ENCODE measurements around the gene NOXA1.

NOXA1 gene

DNA sequence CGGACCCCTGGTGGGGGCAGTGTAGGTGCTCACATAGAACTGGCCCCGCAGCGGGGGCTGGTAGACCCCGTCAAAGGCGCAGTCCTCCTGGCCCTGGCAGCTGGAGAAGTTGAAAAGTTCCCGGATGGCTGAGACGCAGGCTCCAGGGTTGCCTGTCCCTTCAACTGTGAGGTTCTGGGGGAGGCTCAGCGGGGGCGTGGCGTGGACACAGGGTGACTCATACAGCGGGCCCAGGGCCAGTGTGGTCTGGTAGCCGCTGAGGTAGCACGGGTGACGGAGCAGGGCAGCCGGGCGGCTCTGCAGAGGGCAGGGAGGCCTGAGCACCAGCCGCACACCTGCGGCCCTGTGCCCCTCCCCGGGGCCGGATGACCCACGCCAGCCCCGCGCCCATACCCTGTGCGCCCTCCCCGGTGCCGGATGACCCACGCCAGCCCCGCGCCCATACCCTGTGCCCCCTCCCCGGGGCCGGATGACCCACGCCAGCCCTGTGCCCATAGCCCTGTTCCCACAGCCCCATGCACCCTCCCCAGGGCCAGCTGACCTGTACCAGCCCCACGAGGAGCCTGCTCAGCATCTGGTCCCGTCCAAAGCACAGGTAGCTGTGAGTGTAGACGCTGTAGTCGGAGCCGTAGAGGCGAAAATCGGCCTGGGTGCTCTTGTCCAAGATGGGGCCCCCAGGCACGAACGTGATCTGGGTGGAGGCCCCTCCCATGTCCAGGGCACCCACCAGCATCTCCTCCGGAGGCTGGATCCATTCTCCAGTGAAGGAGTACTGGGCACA, 13.0 kb downstream of the NOXA1 start:
- Histone ChIP-seq H3K4me1 (ENCODE audit: control insufficient read depth, insufficient read depth, low read length) (peaks cover 3% of the 10 kb centered on the region), H3K27me3 (ENCODE audit: control insufficient read depth, insufficient read depth, low read length) (no peaks in the 10 kb centered on the region), H3K36me3 (ENCODE audit: control insufficient read depth, insufficient read depth, low read length) (no peaks in the 10 kb centered on the region), H3K27ac (ENCODE audit: low read depth, low read length) (no peak overlapping the region), H3K9ac (ENCODE audit: low read length) (no peak overlapping the region), H3K4me3 (ENCODE audit: low read length) (no peak overlapping the region)

DNA sequence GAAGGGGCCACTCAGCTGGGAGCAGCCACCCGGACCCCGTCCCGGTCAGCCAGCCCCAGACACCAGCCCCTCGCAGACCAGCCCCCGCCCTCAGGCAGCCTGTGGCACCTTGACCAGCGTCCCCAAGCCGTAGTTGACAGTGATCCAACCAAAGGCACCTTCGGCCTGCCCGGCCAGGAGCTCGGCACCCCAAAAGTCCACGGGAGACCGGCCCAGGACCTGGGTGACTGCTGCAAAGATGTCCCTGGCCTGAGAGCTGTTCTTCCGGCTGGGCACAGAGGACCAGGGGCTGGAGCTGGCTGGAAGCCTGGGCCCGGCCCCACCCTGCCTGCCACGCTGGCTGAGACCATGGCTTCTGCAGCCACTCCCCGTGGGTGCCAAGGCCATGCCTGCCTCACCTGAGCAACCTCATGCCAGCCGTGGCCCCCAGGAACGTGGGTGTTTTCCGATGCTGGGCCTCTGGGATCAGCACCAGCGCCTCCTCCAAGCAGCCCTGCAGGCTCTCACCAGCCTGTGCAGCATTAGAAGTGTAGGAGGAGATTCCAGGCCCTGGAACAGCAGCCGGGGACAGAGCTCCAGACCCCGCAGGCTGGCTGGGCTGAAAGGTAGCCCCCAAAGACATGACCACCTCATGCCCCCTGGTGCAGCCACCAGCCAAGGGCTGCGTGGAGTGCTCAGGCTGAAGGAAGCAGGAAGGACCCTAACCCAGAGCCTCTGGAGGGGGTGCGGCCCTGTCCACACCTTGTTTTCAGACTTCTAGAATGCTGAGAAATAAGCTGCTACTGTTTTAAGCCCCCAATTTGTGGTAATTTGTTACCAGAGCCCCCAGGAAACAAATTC, 13.8 kb downstream of the NOXA1 start:
- no peaks in the 10 kb centered on the region for H3K27me3 ChIP-seq (ENCODE audit: control insufficient read depth, insufficient read depth, low read length)
- no peak overlapping the region for H3K9ac ChIP-seq (ENCODE audit: low read length)
- H3K4me3 ChIP-seq (ENCODE audit: low read length) = no peak overlapping the region
- H3K36me3 ChIP-seq (ENCODE audit: control insufficient read depth, insufficient read depth, low read length) = no peaks in the 10 kb centered on the region
- H3K27ac ChIP-seq (ENCODE audit: low read depth, low read length) = no peak overlapping the region
- H3K4me1 ChIP-seq (ENCODE audit: control insufficient read depth, insufficient read depth, low read length) = peaks cover 3% of the 10 kb centered on the region

DNA sequence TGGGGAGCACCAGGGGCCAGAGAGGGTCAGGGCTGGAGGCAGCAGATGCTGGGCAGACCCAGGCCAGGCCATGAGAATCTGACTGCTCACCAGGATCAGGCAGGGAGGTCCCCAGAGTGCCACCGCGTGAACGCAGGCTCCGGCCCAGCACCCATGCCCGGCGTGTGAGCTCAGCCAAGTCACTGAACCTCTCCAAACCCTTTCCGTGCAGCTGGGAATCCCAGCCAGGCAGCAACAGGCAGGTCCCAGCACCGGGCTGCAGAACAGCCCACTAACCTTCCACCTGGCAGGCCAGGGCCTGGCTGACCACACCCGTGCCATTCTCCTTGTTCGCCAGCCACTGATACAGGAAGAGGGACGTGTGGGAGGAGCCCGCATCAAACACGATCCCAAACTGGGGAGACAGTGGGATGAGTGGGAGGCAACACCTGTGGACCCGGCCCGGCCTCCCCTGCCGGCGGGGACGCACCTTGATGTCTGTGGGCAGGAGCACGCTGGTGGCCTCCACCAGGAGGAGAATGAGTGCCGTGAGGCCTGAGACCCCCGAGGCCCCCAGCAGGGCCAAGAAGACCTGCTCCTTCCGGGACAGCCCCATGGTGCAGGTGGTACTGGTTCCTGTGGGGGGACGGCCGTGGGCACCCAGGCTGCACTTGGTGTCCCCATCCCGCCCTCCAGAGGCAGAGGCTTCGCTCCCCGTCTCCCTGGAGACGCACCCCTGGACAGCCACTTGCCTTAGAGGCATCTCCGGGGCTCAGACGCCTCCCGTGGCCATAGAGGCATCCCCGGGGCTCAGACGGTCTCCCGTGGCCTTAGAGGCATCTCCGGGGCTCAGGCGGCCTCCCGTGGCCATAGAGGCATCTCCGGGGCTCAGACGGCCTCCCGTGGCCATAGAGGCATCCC, 14.7 kb downstream of the NOXA1 start:
- Histone ChIP-seq H3K4me3 (ENCODE audit: low read length) (no peak overlapping the region), H3K27ac (ENCODE audit: low read depth, low read length) (no peak overlapping the region), H3K36me3 (ENCODE audit: control insufficient read depth, insufficient read depth, low read length) (no peaks in the 10 kb centered on the region), H3K9ac (ENCODE audit: low read length) (no peak overlapping the region), H3K4me1 (ENCODE audit: control insufficient read depth, insufficient read depth, low read length) (peaks cover 3% of the 10 kb centered on the region), H3K27me3 (ENCODE audit: control insufficient read depth, insufficient read depth, low read length) (no peaks in the 10 kb centered on the region)

DNA sequence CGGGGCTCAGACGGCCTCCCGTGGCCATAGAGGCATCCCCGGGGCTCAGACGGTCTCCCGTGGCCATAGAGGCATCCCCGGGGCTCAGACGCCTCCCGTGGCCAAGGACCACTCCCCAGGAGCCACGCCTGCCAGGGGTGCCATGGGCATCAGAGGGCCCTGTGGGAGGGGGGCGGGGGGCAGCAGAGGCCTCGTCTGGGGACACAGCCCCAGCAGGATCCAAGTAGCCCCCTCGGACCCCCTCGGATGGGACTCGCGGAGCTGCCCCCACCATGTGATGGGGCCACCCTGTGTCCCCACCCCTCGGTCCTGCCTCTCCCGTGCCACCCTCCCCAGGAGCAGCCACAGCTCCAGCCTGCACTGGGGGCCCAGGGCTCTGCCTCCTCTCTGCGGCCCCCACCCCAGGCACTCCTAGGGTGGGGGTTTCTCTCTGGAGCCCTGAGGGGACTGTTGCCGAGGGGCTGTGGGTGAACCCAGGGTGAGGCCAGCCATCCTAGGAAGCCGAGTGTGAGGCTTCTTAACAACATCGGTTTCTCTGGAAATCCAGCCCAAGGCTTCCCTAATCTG, 15.5 kb downstream of the NOXA1 start:
- Histone ChIP-seq H3K4me1 (ENCODE audit: control insufficient read depth, insufficient read depth, low read length) (peaks cover 3% of the 10 kb centered on the region), H3K27ac (ENCODE audit: low read depth, low read length) (no peak overlapping the region)

DNA sequence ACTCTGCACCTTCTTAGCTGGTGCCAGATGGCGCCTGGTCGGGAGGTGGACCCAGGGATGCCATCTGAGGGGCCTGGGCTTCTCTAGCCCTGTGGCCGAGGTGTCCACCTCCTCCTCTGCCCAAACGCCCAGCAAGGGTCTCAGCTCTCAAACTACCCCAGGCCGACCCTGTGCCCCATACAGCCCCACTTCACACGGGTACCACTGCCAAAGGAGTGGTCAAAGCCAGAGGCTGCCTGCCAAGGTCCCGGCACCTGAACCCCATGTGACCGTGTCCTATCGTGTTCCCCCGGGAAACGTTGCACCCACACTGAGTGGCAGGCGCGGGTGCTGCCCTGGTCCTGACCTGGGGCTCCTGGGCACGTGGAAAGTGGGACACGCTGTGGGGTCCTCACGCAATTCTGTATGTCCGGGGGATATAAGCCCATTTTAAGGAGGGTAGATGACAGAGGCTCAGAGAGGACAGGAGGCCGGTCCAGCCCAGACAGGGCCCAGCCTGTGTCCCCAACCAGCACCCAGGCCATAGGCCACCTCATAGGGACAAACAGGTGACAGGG, 16.0 kb downstream of the NOXA1 start:
- no peaks in the 10 kb centered on the region for H3K27me3 ChIP-seq (ENCODE audit: control insufficient read depth, insufficient read depth, low read length)
- no peak overlapping the region for H3K9ac ChIP-seq (ENCODE audit: low read length)
- H3K4me1 ChIP-seq (ENCODE audit: control insufficient read depth, insufficient read depth, low read length) = peaks cover 3% of the 10 kb centered on the region
- H3K27ac ChIP-seq (ENCODE audit: low read depth, low read length) = no peak overlapping the region
- H3K4me3 ChIP-seq (ENCODE audit: low read length) = no peak overlapping the region
- H3K36me3 ChIP-seq (ENCODE audit: control insufficient read depth, insufficient read depth, low read length) = no peaks in the 10 kb centered on the region

More for the DNA sequence above, 15.5 kb downstream of the NOXA1 start:
- no peaks in the 10 kb centered on the region for H3K36me3 ChIP-seq (ENCODE audit: control insufficient read depth, insufficient read depth, low read length)
- H3K9ac ChIP-seq (ENCODE audit: low read length) = no peak overlapping the region
- H3K27me3 ChIP-seq (ENCODE audit: control insufficient read depth, insufficient read depth, low read length) = no peaks in the 10 kb centered on the region
- H3K4me3 ChIP-seq (ENCODE audit: low read length) = no peak overlapping the region

DNA sequence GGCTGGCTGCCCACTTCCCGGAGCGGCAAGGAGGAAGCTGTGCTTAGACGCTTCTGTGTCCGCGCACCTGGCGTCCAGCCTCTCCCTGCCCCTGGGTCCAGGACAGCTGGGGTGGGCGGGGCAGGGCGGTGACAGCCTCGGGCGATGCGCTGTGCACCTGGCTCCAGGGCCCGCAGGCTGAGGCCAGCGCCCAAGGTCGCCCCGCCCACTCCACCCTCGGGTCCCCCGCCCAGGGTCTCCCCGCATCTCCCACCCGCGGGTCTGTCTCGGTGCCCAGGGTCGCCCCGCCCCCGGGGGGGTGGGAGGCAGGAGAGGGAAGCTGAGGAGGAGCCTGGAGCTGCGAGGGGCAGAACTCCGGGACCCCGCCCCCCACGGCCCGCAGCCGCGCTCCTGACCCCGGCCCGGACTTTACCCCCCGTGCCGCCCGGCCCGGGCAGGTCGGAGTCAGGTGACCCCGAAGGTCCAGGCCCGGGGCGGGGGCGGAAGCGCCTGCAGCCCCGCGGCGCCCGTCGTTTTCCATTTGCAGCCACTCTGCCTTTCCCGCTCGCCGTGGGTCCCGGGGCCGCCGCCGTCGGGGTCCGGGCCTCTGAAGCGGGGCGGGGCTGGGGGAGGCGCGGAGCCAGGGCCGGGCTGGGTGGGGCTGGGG, 18.2 kb downstream of the NOXA1 start, which contains the start of gene ENTPD8:
Gene ENTPD8 (minus strand): TSS at position 69 of the 646 bp plus-strand sequence. CDS start 3,072 bp downstream, outside the sequence.
- H3K27me3 ChIP-seq (ENCODE audit: control insufficient read depth, insufficient read depth, low read length) = no peaks in the 10 kb centered on the region
- no peaks in the 10 kb centered on the region for H3K4me1 ChIP-seq (ENCODE audit: control insufficient read depth, insufficient read depth, low read length)
- H3K9ac ChIP-seq (ENCODE audit: low read length) = no peak within 1 kb of the TSS
- no peaks in the 10 kb centered on the region for H3K36me3 ChIP-seq (ENCODE audit: control insufficient read depth, insufficient read depth, low read length)
- no peak within 1 kb of the TSS for H3K4me3 ChIP-seq (ENCODE audit: low read length)
- H3K27ac ChIP-seq (ENCODE audit: low read depth, low read length) = no peak within 1 kb of the TSS

DNA sequence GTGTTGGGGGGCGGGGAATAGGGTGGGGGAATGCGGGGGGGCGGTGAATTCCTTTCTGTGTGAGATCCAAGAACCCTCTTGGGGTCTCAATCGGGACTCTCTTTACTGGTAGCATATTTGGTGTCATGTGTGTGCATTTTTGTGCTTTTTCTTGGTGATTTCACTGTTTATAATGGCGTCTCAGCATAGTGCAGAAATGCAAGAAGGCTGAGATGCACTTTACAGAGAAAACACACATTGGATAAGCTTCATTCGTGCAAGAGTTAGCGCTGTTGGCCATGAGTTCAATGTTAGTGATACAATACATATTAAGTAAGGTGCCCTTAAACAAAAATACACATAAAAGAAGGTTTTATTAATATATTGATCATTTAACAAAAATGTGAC, 18.7 kb downstream of the NOXA1 start:
- Histone ChIP-seq H3K4me1 (ENCODE audit: control insufficient read depth, insufficient read depth, low read length) (no peaks in the 10 kb centered on the region), H3K27me3 (ENCODE audit: control insufficient read depth, insufficient read depth, low read length) (no peaks in the 10 kb centered on the region), H3K27ac (ENCODE audit: low read depth, low read length) (no peak overlapping the region), H3K4me3 (ENCODE audit: low read length) (no peak overlapping the region), H3K36me3 (ENCODE audit: control insufficient read depth, insufficient read depth, low read length) (no peaks in the 10 kb centered on the region), H3K9ac (ENCODE audit: low read length) (no peak overlapping the region)

DNA sequence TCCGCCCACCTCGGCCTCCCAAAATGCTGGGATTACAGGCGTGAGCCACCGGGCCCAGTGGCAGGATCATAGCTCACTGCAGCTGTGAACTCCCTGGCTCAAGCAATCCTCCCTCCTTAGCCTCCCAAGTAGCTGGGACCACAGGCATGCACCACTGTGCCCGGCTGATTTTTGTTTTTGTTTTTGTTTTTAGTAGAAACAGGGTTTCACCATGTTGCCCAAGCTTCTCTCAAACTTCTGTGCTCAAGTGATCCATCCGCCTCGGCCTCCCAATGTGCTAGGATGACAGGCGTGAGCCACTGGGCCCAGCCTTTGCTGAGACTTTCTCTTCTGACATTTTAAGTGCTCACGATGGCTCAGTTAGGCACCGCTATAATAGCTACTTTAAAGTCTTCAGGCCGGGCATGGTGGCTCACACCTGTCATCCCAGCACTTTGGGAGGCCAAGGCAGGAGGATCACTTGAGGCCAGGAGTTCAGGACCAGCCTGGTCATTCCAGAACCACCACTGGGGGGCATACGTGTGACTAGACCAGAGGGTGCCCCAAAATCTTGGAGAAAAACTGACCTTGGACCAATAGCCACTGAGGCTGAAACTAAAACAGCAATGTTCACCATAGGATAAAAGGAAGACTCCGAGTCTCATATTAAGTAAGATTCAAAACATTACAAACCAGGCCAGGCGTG, 21.1 kb downstream of the NOXA1 start:
- Histone ChIP-seq H3K4me3 (ENCODE audit: low read length) (no peak overlapping the region), H3K27me3 (ENCODE audit: control insufficient read depth, insufficient read depth, low read length) (no peaks in the 10 kb centered on the region), H3K27ac (ENCODE audit: low read depth, low read length) (no peak overlapping the region), H3K4me1 (ENCODE audit: control insufficient read depth, insufficient read depth, low read length) (no peaks in the 10 kb centered on the region), H3K9ac (ENCODE audit: low read length) (no peak overlapping the region), H3K36me3 (ENCODE audit: control insufficient read depth, insufficient read depth, low read length) (no peaks in the 10 kb centered on the region)

DNA sequence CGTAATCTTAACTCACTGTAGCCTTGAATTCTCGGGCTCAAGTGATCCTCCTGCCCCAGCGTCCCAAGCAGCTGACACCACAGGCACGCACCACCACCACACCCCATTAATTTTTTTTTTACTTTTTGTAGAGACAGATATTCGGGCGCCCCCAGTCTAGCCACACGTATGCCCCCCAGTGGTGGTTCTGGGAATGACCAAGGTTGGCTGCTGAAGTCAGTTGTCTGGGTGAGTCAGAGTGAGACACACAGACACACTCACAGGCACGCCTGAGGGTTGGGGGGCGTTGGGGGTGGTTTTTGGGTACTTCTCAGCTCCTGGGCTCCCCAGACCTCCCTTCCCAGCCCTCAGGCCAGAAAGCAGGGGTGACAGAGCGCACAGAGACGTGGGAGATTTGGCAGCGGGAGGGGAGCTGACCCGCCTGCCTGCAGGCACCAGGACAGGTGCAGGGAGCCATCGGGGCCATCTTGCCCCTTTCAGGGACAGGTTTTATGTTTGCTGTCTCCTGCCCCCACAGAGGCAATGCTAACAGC, 22.1 kb downstream of the NOXA1 start:
- Histone ChIP-seq H3K4me1 (ENCODE audit: control insufficient read depth, insufficient read depth, low read length) (no peaks in the 10 kb centered on the region), H3K9ac (ENCODE audit: low read length) (no peak overlapping the region), H3K4me3 (ENCODE audit: low read length) (no peak overlapping the region), H3K27ac (ENCODE audit: low read depth, low read length) (no peak overlapping the region), H3K36me3 (ENCODE audit: control insufficient read depth, insufficient read depth, low read length) (no peaks in the 10 kb centered on the region), H3K27me3 (ENCODE audit: control insufficient read depth, insufficient read depth, low read length) (no peaks in the 10 kb centered on the region)

DNA sequence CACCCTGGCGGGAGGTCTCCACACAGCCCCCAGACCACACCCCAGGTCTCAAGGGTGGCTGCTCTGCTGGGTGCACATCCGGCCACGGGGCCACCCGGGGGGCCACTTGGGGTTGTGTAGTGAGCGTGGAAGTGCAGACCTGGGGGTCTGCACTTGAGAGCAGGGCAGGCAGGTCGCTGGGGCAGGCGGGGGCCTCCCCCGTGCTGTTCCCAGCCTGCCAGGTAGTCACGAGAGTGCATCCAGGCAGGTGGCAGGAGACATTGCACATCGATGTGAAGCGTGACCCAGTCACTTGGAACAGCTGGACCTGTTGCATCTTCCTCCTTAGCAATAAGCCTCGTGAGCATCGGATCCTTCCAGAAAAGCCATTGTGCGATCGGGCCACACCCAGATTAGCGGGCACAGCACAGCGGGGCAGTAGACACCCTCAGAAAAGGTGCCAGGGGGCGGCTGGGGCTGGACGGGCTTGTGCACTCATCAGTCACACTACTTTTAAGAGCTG, 22.8 kb downstream of the NOXA1 start:
- Histone ChIP-seq H3K9ac (ENCODE audit: low read length) (no peak overlapping the region), H3K36me3 (ENCODE audit: control insufficient read depth, insufficient read depth, low read length) (no peaks in the 10 kb centered on the region), H3K4me1 (ENCODE audit: control insufficient read depth, insufficient read depth, low read length) (no peaks in the 10 kb centered on the region), H3K4me3 (ENCODE audit: low read length) (no peak overlapping the region), H3K27ac (ENCODE audit: low read depth, low read length) (no peak overlapping the region), H3K27me3 (ENCODE audit: control insufficient read depth, insufficient read depth, low read length) (no peaks in the 10 kb centered on the region)
